NOMO-1 treated with dmso at 0.1 percent for 144 hours (cell line): ENCODE data around the gene L1CAM.
"Not testable (repeated sequence)": the region's sequence is repeated elsewhere in the genome, so short reads cannot be mapped to it uniquely, and the experiment has no call there.

Experiments
- DNase-seq: peaks from one replicate; lab custom pipeline; 2025; ENCODE audit not compliant: unreplicated experiment; lab: John Stamatoyannopoulos, UW

L1CAM gene

DNA sequence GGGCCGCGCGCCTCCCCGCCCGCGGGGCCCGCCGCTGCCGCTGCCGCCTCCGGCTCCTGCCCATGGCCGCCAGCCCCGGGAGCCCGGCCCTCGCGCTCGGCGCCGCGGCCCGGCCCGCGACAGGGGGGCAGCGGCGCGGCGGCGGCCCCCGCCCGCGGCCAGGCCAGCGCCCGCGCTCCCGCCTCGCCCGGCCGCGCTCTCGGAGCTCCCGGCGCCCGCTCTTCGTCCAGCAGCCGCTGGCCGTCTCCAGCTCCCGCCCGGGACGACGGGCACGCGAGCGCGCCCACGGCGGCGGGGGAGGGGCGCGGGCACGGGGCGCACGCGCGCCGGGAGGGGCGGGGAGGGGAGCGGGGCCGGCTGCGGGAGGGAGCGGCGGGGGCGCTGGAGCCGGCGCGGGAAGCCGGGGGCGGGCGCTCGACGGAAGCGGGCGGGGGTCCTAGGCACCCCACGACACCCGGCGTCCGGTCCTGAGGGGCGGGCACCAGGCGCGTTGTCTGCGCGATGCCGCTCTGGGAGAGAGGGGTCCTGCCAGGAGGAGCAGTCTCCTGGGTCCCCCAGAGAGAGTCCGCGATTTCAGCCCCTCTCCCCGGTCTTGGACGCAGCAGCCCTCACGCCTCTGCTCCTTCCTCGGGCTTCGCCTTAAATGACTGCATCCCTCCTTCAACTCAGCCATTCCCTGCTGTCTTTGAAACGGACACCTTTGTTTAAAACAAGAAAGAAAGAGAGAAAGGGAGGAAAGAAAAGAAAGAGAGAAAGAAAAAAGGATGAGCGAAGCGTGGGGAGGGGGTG, 55.1 kb downstream of the L1CAM start:
- DNase-seq: no peak

DNA sequence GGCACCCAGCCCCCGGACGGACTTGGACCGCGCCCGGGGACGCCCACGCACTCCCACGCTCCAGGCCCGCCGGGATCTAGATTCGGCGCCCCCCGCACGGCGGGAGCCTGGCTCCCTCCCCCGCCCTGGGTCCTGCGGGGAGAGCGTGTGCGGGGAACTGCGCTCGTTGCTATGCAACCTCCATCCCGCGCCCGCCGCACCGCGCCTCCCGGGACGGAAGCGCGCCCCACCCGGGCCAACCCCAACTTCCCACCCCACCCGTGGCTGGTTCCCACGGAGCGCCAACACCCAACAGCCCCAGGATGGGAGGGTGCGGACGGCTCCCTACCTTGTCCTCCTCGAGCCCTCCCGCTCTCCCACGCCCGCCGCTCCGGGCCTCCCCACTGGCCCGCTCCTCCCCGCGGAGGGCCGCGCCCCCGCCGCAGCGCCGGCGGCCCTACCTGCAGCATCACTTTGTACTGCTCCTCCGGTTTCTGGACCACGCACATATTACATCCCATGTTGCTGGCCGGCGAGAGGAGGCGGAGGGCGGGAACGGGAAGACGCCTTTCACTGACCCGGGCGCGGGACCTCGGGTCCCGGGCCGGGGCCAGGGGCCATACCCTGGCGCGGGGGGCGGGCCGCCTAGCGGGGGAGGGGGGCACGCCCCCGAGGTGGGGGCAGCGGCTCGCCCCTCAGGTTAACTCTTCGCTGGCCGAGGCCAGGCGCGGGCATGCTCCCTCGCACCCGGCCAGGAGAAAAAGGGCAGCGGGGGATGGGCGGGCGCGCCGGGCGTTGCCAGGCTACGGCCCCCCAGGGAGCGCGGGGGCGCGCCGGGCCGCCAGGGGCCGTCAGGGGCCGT, 56.0 kb downstream of the L1CAM start, which contains the start of gene PDZD4:
Gene PDZD4 (minus strand): TSS at position 746 of the 841 bp plus-strand sequence. CDS start 246 bp downstream, at position 500.
- DNase-seq: no peak

DNA sequence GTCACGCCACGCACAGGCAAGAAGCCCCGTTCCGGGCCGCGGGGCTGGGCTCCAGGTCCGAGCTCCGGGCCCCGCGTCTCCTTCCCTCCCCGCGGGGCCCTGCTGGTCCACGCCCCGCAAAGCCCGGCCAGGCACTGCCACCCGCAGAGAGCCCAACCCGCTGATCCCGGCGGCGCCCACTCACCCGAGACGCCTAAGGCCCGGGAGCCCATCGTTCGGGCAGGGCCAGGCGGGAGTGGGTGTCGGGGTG, 56.5 kb downstream of the L1CAM start:
- DNase-seq: no peak

DNA sequence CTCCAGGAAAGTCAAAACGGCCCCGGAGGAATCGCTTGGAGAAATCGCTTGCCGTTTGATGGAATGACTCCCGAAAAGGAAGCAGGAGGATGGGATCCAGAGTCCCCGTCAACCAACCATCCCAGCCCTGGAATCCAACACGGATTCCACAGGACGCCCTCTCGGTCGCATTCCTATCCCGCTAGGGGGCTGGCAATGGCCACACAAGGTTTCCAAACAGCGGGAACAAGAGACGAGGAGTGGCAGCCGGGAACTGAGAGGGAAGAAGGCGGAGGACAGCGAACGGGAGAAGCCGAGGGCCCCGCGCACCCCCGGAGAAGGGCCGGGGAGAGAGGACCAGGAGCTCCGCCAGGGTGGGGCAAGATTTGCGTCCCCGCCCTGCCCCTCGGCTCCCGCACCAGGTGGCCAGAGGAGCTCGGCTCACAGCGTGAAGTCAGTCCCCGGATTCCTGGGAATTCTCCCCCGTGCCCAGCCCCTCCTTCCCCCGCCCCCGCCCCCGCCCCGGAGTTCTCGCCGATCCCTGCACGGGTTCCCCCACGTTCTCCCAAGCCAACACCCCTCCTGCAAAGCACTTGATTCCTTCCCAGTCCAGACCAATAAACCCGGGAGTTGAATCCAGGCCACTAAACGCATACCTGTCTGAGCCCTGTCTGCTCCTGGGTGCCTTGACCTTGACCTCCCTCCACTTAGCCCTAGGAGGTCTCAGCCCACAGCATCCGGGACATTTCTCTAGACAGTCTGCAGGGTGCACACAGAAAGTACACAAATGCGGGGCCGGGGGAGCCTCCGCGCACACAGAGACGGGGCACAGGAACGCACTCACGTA, 57.0 kb downstream of the L1CAM start:
- DNase-seq: no peak

DNA sequence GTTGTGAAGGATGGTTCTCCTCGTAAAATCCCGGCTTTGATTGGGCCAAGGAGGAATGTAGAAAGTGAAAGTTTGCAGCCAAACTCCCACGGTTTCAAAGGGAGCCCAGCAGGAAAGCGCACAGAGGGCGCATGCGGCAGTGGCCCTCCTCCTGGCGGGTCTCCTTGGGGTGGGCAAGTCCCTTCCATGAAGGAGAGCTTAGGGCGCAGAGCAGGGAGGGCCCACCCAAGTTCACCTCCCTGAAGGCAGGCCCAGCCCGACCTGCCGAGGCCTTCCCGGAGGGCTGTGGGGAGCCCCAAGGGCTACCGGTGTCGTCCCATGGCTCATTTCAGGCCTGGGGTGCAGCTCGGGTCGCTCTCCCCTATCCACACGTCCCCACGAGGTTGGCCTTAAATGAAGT, 57.7 kb downstream of the L1CAM start:
- DNase-seq: no peak

DNA sequence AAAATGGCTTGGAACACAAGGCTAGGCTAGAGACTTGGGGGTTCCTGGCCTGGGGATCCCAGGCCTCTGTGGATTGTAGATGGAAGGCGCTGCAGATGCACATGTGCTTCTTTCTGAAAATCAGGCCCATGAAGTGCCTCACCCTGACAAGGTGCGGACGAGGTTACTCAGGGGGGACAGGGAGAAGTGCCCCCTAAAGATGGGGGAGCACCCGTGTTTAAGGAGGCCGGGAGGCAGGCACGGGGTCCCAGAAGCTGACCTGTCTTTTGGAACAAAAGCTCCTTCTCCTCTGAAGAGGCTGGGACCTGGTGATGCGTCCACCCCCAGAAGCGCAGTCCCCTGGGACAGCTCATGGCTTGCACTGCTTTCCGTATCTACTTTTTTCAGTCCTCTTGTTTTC, 58.1 kb downstream of the L1CAM start:
- DNase-seq: no peak

DNA sequence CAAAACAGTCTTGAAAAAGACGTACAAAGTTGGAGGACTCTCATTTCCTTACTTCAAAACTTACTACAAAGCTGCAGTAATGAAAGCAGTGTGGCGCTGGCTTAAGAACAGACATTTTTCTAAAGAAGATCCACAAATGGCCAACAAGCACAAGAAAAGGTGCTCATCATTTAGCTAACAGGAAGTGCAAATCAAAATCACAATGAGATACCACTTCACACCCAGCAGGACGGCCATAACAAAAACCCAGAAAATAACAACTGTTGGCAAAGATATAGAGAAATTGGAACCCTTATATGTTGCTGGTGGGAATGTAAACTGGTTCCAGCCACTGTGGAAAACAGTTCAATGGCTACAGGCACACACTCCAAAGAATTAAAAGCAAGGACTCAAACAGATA, 59.0 kb downstream of the L1CAM start:
- no peak for DNase-seq

DNA sequence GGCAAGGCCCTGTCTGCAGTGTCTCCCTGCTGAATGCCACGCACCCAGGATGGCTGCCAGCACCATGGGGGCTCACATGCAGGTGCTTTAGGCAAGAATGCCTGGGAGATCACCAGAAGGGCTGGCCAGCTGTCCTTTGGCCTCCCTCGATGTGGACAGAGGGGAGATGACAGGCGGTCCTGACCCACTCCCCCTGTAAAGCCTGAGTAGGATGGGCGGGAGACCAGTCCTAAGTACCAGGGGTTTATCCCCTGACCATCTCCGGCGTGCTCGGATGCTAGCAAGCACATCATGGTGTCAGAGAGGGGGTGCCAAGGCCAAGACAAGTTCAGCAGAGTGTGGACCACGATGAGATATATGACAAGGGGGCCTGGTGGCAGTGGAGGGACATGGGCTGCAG, 60.9 kb downstream of the L1CAM start:
- no peak for DNase-seq

DNA sequence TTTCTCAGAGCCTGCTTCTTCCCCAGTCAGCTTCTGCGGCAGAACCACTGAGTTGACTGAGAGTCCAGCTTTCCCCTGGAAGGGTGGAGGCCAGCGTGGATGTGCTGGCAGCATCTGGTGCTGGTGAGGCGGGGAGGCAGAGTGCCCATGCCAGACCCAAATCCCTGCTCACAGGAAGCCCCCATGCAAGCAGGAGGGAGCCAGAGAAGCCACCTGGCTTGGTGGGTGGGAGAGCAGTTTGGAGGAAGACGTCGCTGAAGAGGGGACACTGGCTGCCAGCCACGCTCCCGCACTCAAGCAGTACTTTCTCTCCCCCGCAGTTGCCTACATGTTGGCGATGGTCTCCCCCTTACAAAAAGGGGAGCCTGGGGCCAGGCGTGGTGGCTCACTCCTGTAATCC, 61.6 kb downstream of the L1CAM start:
- no peak for DNase-seq

DNA sequence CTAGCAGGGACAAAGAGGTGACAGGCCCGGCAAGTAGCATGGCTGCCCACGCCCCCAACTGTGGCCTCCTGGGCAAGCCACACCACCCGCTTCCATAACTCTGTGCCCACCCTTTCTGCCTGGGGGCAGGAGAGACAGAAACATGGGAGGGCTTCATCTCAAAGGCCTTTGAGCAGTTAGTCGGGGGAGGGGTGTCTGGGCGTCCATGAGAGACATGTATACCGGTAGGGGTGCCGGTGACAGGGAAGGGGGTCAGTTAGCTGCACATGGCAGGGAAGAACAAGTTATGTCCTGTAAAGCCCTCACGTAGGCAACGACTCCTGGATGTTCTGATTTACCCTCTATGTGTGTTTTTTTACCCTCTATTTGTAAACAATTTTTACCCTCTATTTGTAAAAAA, 64.9 kb downstream of the L1CAM start:
- no peak for DNase-seq

DNA sequence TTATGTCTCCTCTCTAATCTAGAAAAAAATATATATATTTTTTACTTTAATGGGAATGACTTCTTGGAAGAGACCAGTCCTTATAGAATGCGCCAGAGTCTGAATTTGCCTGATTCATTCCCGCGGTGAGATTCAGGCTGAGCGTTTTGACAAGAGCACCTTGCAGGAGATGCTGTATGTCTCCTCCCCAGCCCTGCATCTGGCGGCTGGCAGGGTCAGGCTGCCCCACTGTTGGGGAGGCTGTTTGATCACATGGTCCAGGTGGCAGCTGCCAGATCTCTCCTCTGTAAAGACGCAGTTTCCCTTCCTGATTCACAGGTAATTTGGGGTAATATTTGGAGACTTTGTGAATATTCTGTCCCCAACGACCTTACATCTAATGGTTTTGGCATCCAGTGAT, 65.4 kb downstream of the L1CAM start:
- no peak for DNase-seq

DNA sequence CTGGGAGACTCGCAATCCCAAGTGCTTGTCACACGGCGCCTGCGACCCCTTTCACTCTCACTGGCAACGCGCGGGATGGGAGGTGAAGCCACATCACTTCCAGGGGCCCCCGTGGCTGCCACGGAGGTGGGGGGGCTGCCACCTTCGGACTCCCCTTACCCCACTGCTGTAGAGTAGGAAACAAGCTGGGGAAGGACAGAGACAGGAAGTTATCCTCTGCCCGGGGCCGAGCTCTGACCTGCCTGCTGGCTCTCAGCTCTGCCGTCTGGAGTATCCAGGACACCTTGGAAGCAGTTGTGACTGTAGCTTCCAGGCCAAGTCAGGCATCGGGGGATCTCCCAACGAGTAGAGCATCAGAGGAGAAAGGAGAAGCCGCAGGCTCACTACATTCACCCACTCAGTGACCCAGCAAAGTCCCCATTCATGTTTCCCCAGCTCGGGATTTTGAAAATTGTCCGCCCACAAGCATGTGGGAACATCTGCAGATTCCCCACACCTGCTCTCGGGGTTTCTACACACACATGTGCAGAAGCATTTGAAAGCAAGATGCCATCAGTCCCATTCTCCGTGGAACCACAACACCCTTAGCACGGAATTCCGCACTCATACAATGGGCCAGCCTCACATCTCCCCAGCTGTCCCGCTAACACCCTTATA, 66.5 kb downstream of the L1CAM start:
- no peak for DNase-seq

DNA sequence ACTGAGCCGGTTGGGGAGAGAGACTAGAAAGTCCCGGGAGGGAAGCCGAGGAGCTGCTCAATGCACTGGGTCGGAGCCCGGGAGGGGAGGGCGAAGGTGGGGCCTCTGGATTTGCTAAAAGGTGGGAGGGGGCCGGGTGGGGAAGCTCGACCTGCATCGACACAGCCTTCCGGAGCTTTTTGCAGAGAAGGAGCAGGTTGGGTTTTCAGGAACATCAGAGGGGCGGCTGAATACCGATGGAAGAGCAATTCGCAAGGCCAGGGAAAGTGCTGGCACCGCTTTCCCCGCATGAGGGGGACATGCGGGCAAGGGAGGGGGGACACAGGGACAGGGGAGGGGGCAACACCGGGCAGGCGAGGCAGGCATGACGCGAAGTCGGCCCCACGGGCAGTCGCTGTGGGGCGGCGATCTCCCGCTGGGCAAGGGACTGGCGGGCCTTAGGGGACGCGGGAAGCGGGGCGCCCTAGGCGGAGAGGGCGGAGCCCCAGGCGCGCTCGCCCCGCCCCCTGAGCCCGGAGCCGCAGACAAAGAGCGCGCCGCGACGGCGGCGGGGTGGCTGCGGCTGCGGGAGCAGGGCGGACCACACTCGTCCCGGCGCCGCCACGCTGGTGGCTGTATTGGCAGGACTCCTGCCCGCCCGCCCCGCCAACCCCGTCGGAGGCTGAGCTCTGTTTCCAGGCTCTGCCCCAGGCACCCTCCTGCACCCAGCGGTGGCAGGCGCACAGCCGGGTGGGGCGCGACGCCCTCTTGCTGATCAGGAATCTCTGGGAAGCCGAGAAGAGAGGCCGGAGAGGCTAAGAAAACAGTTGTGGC, 67.2 kb downstream of the L1CAM start:
- no peak for DNase-seq

DNA sequence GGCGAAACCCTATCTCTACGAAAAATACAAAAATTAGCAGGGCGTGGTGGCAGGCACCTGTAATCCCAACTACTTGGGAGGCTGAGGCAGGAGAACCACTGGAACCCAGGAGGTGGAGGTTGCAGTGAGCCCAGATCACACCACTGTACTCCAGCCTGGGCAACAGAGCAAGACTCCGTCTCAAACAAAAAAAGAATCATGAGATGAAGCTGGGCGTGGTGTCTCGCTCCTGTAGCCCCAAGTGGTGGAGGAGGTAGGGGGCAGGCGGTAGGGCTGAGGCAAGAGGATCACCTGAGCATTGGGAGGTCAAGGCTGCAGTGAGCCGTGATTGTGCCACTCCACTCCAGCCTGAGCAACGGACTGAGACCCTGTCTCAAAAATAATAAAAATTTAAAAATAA, 67.9 kb downstream of the L1CAM start:
- not testable (repeated sequence) for DNase-seq

DNA sequence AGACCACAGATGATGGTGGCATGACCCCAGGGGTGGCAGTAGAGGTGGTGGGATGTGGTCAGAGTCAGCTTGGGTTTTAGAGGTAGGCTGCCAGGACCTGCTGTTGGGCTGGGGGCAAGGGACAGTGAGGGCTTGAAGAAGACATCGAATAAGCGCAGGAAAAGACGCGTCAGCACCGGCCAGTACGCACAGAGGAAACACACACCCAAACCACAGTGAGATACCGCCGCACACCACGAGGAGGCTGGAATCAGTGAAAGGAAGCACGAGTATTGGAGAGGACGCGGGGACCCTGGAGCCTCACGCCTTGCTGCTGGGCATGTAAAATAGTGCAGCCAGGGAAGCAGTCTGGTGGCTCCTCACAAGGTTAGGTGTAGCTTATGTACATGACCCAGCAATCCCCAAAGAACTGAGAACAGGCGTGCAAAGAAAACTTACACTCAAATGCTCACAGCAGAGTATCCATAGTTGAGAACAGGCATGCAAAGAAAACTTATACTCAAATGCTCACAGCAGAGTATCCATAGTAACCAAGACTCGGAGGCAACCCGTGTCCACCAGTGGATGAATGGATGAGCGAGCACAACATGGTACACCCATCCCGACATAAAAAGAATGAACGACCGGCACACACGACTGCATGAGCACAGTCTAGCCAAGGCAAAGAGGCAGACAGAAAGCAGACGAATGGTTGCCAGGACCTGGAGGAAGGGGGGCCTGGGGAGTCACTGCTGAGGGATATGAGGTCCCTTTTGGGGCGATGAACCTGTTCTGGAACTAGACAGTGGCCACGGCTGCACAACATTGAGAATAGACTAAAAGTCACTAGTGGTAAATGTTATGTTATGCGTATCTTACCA, 68.9 kb downstream of the L1CAM start:
- DNase-seq: no peak

DNA sequence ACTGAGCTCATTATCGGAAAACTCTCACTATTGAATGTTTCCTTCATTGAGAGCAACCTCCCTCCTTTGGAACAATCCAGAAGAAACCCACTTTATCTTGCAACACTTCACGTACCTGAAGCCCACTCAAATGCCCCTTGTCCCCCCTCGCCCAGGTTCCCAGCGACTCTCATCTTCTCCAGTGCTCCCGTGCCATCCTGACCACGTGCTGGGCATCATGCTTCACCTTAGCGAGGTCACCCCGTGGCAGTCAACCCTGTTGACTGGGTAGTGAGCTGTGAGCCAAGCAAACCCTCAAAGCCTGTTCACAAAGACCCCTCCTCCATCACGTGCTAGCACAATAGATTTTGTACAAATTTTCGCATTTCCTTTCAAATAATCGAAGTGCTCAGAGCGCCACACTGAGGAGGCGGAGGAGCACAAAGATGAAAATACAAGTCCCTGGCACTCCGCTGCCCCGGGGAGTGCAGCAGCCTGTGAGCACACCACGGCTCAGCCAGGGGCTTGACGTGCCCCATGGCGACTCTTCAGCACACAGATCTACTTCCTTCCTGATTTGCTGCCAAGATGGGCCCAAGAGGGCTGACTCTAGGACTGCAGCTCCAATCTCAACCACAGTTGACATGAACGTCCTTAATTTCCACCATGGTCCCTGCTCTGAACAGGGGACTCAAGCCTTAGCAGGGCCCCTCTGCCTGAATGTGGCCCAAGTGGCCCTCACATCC, 71.2 kb downstream of the L1CAM start:
- DNase-seq: no peak

DNA sequence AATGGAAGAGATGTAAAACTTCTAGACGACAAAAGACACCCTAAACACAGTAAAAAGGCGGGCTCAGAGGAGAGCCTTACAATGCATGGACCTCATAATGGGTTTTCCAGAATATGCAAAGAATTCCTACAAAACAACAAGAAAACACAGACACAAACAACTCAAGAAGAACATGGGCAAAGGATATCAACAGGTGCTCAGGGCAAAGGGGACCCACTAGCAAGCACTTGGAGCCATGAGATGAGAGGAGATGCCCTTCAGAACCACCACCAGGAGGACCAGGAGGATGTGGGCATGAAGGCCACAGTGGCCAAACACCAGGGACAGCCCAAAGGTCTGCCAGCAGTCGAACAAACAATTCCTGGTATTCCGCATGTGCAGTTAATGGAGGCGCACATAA, 72.8 kb downstream of the L1CAM start:
- no peak for DNase-seq

DNA sequence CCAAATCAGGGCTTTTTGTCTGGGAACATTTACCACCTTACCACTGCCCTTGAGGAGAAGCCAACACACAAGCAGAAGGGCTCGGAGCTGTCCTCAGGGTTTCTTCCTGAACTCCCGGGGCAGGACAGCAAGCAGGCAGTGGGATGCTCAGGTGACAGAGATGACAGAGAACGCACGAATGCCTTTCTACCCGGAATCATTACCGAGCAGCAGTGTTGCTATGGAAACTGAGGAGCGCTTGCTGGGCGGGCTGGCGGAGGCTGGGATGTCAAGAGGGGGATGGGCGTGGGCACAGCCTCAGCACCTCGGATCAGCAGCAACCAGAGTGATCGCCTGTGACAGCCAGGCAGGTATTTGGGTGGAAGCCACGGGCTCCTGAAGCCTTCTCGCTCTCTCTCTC, 73.8 kb downstream of the L1CAM start:
- no peak for DNase-seq
